H9 (cell line): ENCODE data around the gene SEC61A2. TPM values are rescaled to one million over a fixed set of nuclear protein-coding genes. Genes with fewer than 3 reads are reported as not detected.

Source experiments
- DNase-seq: peaks from one replicate; pipeline ENCODE4 v3.0.0-alpha.2; 2017
- H2AFZ ChIP-seq: one replicate; pipeline ENCODE4 v1.6.1; 2013; ENCODE audit warnings: mild to moderate bottlenecking, low read length, control low read depth, moderate library complexity
- H2AK5ac ChIP-seq: 2 replicates; pipeline ENCODE4 v1.6.1; 2013; ENCODE audit warnings: low read length, control low read depth, mixed read lengths; ENCODE audit not compliant: insufficient read length
- H2BK120ac ChIP-seq: one replicate; pipeline ENCODE4 v1.6.1; 2013; ENCODE audit warnings: low read depth, mild to moderate bottlenecking, low read length, control low read depth, inconsistent platforms; ENCODE audit not compliant: poor library complexity, severe bottlenecking
- H2BK12ac ChIP-seq: 2 replicates; pipeline ENCODE4 v1.6.1; 2013; ENCODE audit warnings: low read length, control low read depth, mixed read lengths, low read depth; ENCODE audit not compliant: insufficient read length
- H2BK15ac ChIP-seq: 2 replicates; pipeline ENCODE4 v1.6.1; 2013; ENCODE audit warnings: low read depth, low read length, control low read depth
- H2BK20ac ChIP-seq: one replicate; pipeline ENCODE4 v1.6.1; 2013; ENCODE audit warnings: low read depth, mild to moderate bottlenecking, low read length, control low read depth, inconsistent platforms; ENCODE audit not compliant: poor library complexity, severe bottlenecking
- H2BK5ac ChIP-seq: 2 replicates; pipeline ENCODE4 v1.6.1; 2013; ENCODE audit warnings: low read length, control low read depth, mixed read lengths; ENCODE audit not compliant: insufficient read length
- H3K14ac ChIP-seq: 2 replicates; pipeline ENCODE4 v1.6.1; 2013; ENCODE audit warnings: low read length, control low read depth; ENCODE audit not compliant: insufficient read depth
- H3K18ac ChIP-seq: 2 replicates; pipeline ENCODE4 v1.6.1; 2013; ENCODE audit warnings: low read depth, mild to moderate bottlenecking, mixed read lengths, low read length, control low read depth; ENCODE audit not compliant: insufficient read length
- H3K23ac ChIP-seq: 2 replicates; pipeline ENCODE4 v1.6.1; 2013; ENCODE audit warnings: low read length, control low read depth, mixed read lengths, low read depth; ENCODE audit not compliant: insufficient read length
- H3K23me2 ChIP-seq: 2 replicates; pipeline ENCODE4 v1.6.1; 2013; ENCODE audit warnings: low read depth, mild to moderate bottlenecking, mixed read lengths, low read length, control low read depth; ENCODE audit not compliant: insufficient read length, poor library complexity, severe bottlenecking
- H3K27ac ChIP-seq: 2 replicates; pipeline ENCODE4 v1.5.1; 2013; ENCODE audit warnings: low read length, control low read depth, mixed read lengths, low read depth; ENCODE audit not compliant: insufficient read length
- H3K27me3 ChIP-seq: 2 replicates; pipeline ENCODE4 v1.6.1; 2013; ENCODE audit warnings: low read length, control low read depth, inconsistent platforms; ENCODE audit not compliant: insufficient read depth
- H3K4ac ChIP-seq: 2 replicates; pipeline ENCODE4 v1.6.1; 2013; ENCODE audit warnings: low read depth, mild to moderate bottlenecking, control low read depth, inconsistent platforms, low read length, moderate library complexity
- H3K4me1 ChIP-seq: 2 replicates; pipeline ENCODE4 v1.6.1; 2013; ENCODE audit warnings: low read length, control low read depth, inconsistent platforms; ENCODE audit not compliant: insufficient read depth
- H3K4me2 ChIP-seq: 2 replicates; pipeline ENCODE4 v1.6.1; 2013; ENCODE audit warnings: low read length, control low read depth, mixed read lengths; ENCODE audit not compliant: insufficient read length, insufficient read depth
- H3K56ac ChIP-seq: 2 replicates; pipeline ENCODE4 v1.6.1; 2013; ENCODE audit warnings: low read depth, mild to moderate bottlenecking, mixed read lengths, low read length, control low read depth; ENCODE audit not compliant: insufficient read length
- H3K79me1 ChIP-seq: 2 replicates; pipeline ENCODE4 v1.6.1; 2013; ENCODE audit warnings: low read depth, mild to moderate bottlenecking, moderate library complexity, low read length, control low read depth, inconsistent platforms; ENCODE audit not compliant: insufficient read depth, poor library complexity, severe bottlenecking
- H3K79me2 ChIP-seq: 2 replicates; pipeline ENCODE4 v1.6.1; 2013; ENCODE audit warnings: low read length, control low read depth, inconsistent platforms; ENCODE audit not compliant: insufficient read depth
- H3K9ac ChIP-seq: 2 replicates; pipeline ENCODE4 v1.6.1; 2013; ENCODE audit warnings: low read length, control low read depth, mixed read lengths; ENCODE audit not compliant: insufficient read length; ENCODE audit errors: extremely low read depth
- H3K9me3 ChIP-seq: one replicate; pipeline ENCODE4 v1.6.1; 2013; ENCODE audit warnings: low read depth, low read length, inconsistent platforms; ENCODE audit not compliant: control insufficient read depth
- H3T11ph ChIP-seq: one replicate; pipeline ENCODE4 v1.6.1; 2013; ENCODE audit warnings: mild to moderate bottlenecking, low read length, control low read depth, inconsistent platforms
- H4K20me1 ChIP-seq: one replicate; pipeline ENCODE4 v1.6.1; 2013; ENCODE audit not compliant: control insufficient read depth, insufficient read length, insufficient read depth
- H4K5ac ChIP-seq: 2 replicates; pipeline ENCODE4 v1.6.1; 2013; ENCODE audit warnings: low read depth, mild to moderate bottlenecking, mixed read lengths, low read length, control low read depth; ENCODE audit not compliant: insufficient read length
- H4K8ac ChIP-seq: replicated peaks from 2 replicates; pipeline ENCODE4 v1.6.1; 2013; ENCODE audit warnings: low read length, control low read depth, mixed read lengths, low read depth; ENCODE audit not compliant: insufficient read length
- H4K91ac ChIP-seq: 2 replicates; pipeline ENCODE4 v1.6.1; 2013; ENCODE audit warnings: low read depth, mild to moderate bottlenecking, moderate library complexity, mixed read lengths, low read length, control low read depth; ENCODE audit not compliant: insufficient read length
- H3K27ac Mint-ChIP-seq, 3 experiments: 2 replicates in 2 of 3; 3 replicates in 1 of 3; pipeline ENCODE4 v1.8.0; 2020 to 2021; ENCODE audit warnings: mixed read lengths in 3 of 3, mild to moderate bottlenecking in 1 of 3, moderate library complexity in 1 of 3
- H3K27me3 Mint-ChIP-seq: 2 replicates; pipeline ENCODE4 v1.8.0; 2021; ENCODE audit warnings: low read depth, mild to moderate bottlenecking, moderate library complexity, mixed read lengths
- H3K36me3 Mint-ChIP-seq, 3 experiments: 2 replicates in 2 of 3; 3 replicates in 1 of 3; pipeline ENCODE4 v1.8.0; 2020 to 2021; ENCODE audit warnings: low read depth in 3 of 3, mixed read lengths in 3 of 3; ENCODE audit not compliant: insufficient read depth in 1 of 3
- H3K4me1 Mint-ChIP-seq, 2 experiments: 2 replicates each; pipeline ENCODE4 v1.8.0; 2020; ENCODE audit warnings: mixed read lengths in 2 of 2
- H3K4me3 Mint-ChIP-seq, 2 experiments: 2 replicates in 1 of 2; 3 replicates in 1 of 2; pipeline ENCODE4 v1.8.0; 2020 to 2021; ENCODE audit warnings: mild to moderate bottlenecking in 2 of 2, mixed read lengths in 2 of 2, moderate library complexity in 1 of 2
- H3K9me3 Mint-ChIP-seq, 2 experiments: 2 replicates in 1 of 2; 3 replicates in 1 of 2; pipeline ENCODE4 v1.8.0; 2020; ENCODE audit warnings: mild to moderate bottlenecking in 2 of 2, mixed read lengths in 2 of 2, moderate library complexity in 1 of 2
- CTCF ChIP-seq: fragments of 200-600 bp; sonication (generic); conservative IDR thresholded peaks from 3 replicates; pipeline ENCODE4 v1.8.0; 2021; ENCODE audit warnings: antibody characterized with exemption, mild to moderate bottlenecking
- WGBS: extraction: QIAGEN DNeasy Blood & Tissue Kit; methylation state at CpG from one replicate; pipeline ENCODE4 v1.1.7; 2013; ENCODE audit warnings: missing lambda C conversion rate, low lambda C conversion rate, mixed read lengths; ENCODE audit not compliant: insufficient read length; ENCODE audit errors: extremely low coverage; 5-methylcytosine and 5-hydroxymethylcytosine counted together
- total RNA-seq: library from RNA; stranded (reverse); gene quantifications from 2 replicates; pipeline ENCODE4 v1.2.1, GENCODE V29; 2021

SEC61A2 gene
- total RNA-seq, 1 experiment from 2014 or later: 13.9 TPM

- no peaks in the 10 kb centered on the region for H4K20me1 ChIP-seq
- no peaks in the 10 kb centered on the region for H3K23me2 ChIP-seq
- H2BK20ac ChIP-seq: no peak overlapping the region
- H2BK120ac ChIP-seq: no peak overlapping the region
- no peak overlapping the region for H4K8ac ChIP-seq
- H3T11ph ChIP-seq: no peak overlapping the region
- H3K4me1 Mint-ChIP-seq: peaks cover 0 to 3% of the 10 kb centered on the region in 2 experiments; a peak in 2 of 4 replicates
- DNase-seq: no peak
- no peaks in the 10 kb centered on the region for H3K79me2 ChIP-seq
- no peak overlapping the region for H3K56ac ChIP-seq
- H3K27me3 ChIP-seq: no peaks in the 10 kb centered on the region
- H3K27me3 Mint-ChIP-seq: no peaks in the 10 kb centered on the region
- no peaks in the 10 kb centered on the region for H3K9me3 Mint-ChIP-seq
- H2BK15ac ChIP-seq: no peak overlapping the region
- no peak overlapping the region for H3K4me2 ChIP-seq
- peaks cover 14 to 38% (median 29%) of the 10 kb centered on the region in 3 experiments; a peak in 6 of 7 replicates for H3K36me3 Mint-ChIP-seq
- H3K79me1 ChIP-seq: no peaks in the 10 kb centered on the region
- H3K14ac ChIP-seq: no peak overlapping the region
- TF ChIP-seq CTCF: no peak
- WGBS: no CpG with 5 or more reads among the region's 14 CpGs
- no peak overlapping the region for H3K27ac Mint-ChIP-seq
- no peak overlapping the region for H3K27ac ChIP-seq
- no peak overlapping the region for H4K5ac ChIP-seq
- no peak overlapping the region for H3K4ac ChIP-seq
- no peak overlapping the region for H3K23ac ChIP-seq
- no peak overlapping the region for H2AK5ac ChIP-seq
- no peak overlapping the region for H4K91ac ChIP-seq
- no peaks in the 10 kb centered on the region for H3K9me3 ChIP-seq
- no peak overlapping the region for H3K4me3 Mint-ChIP-seq
- no peak overlapping the region for H2BK12ac ChIP-seq
- H2AFZ ChIP-seq: no peak overlapping the region
- no peak overlapping the region for H3K18ac ChIP-seq
- H3K4me1 ChIP-seq: no peaks in the 10 kb centered on the region
- H2BK5ac ChIP-seq: no peak overlapping the region
- no peak overlapping the region for H3K9ac ChIP-seq
Measured at GRCh38 chr10:12156367-12157123, 27.1 kb downstream of the SEC61A2 start.
